ENCODE measurements around the gene SBF2.

The SBF2 gene

GRCh38 chr11:10293423-10294289 is at the start of gene SBF2:
TSS of gene SBF2 (minus strand) at chr11:10294219. CDS start at chr11:10294069, 150 bp downstream.
- peak; percentile 29 for DNase-seq

GRCh38 chr11:10338287-10338686 is 44.3 kb upstream of the SBF2 start:
- no peak for DNase-seq

DNA sequence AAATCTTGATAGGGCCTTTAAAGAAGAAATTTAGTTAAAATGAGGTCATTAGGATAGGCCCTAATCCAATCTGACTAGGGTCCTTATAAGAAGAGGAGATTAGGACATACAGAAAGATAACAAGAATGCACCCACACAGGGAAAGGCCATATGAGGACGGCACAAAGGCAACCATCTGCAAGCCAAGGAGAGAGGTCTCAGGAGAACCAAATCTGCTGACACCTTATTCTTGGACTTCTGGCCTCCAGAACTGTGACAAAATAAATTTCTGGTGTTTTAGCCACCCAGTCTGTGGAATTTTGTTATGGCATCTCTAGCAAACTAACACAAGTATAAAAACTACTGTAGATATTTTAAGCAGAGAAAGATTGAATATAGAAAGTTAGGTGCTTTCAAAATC is 39.5 kb upstream of the SBF2 start:
- no peak for DNase-seq

GRCh38 chr11:10331548-10332289 is 37.7 kb upstream of the SBF2 start:
- no peak for DNase-seq

GRCh38 chr11:10329935-10330334 is 35.9 kb upstream of the SBF2 start:
- no peak for DNase-seq

DNA sequence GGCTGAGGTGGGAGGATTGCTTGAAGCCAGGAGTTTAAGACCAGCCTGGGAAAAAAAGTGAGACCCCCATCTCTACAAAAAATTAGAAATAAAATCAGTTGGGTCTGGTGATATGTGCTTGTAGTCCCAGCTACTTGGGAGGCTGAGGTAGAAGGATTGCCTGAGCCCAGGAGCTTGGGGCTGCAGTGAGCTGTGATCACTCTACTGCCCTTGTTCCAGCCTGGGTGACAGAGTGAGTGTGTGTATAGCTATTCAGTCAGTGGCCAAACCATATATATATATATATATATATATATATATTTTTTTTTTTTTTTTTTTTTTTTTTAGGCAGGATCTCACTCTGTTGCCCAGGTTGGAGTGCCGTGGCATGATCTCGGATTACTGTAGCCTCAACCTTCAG is 35.3 kb upstream of the SBF2 start:
- no peak for DNase-seq

DNA sequence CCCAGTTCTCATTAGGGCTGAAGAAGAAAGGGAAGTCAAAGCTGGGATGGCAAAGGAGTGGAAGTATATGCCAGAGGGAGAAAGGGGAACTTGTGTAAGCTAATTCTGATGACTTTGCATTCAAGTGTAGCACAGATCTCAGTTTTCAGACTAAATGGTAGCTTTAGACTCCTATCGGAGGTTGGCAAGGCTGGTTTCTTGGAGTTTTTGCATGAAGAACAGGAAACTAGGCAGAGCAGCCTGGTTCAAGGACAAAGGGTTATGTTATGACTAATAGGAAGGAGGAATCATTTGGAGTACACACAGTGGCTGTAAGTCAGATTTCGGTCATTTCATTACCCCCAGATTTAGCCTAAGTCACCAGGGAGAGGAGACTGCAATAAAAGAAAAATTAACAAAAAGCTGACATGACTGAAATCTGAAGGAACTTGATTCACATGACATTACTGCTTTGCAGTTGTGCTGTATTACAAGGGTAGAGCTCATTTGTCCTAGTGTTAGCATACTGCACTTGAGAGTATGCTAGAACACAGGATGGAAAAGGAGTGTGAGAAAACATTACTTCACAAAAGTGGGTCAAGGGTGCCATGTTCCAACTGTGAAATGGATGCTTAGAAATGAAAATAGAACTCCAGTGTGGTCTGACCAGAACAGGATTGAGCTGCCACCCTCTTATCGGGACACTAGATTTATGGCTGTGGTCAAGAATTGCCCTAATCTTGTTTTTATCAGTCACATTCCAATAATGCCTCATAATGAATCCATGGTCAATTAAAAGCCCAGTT is 34.5 kb upstream of the SBF2 start:
- DNase-seq, result no peak

- DNase-seq, result no peak
Observed at GRCh38 chr11:10327254-10327653, 33.2 kb upstream of the SBF2 start.

- DNase-seq, result no peak
Observed at GRCh38 chr11:10326012-10326964, 32.3 kb upstream of the SBF2 start.

DNA sequence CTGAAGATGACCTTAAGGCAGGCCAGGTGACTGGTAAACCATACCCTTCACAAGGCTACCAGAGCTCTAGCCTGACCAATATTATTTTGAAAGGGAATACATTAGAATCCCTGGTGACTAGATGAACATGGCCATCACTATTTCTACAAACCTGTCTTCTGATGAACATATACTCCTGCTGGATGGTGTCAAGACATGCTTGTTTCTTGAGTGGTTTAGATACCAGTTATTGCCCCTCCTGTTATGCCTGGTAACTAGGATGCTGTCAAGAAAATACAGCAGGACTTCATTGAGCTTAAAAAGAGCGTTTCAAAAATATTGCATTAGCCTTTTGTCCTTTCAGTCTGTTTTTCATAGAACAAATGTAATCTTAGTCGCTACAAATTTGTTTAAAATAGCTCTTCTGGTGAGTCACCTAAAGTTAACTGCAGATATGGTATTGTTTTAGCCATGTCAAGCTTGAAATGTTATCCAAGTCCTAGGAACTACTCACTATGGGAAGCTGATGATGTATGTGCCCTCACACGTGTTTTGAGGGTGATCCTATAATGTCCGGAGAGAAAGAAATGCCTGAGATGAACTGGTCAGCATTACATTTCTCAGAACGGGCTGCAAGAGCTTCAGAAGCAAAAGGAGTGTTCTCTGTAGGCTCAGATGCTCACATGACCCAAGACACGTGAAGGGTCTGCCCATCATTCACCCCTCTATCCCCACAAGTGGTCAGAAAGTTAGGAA is 31.4 kb upstream of the SBF2 start:
- DNase-seq, result no peak

DNA sequence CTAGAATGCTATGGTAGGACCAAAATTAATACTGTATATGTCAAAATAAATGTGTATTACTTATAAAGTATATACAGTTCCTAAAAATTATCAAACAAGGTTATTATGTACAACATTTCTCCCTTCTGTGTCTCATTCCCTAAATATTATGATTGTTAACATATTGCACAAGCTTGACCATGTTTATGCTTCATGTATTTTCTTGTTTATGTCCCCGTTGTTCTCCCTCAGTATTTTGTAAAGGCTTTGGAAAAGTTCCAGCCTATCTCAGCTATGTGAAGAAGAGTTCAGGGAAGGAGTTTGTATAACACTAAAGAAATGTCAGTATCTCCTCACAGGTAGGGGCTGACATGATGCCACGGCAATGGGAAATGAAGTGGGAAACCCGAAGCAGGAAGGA is 30.5 kb upstream of the SBF2 start:
- no peak for DNase-seq

DNA sequence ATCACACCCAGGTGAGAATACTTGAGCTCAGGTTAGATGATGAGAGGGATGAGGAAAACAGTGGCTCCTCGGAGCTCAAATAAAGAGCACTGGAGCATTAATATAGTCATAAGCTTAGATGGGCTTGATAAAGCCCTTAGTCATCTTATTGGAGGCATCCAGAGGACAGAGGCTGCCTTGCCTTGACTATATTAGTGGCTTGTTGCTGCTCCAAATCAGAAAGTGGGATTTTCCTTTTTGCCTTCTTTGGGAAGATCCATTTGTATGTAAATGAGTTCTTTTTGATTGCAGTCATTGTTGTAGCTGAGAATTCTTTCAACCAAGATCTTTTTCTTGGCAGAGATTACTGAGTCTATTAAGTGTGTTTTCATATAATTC is 29.8 kb upstream of the SBF2 start:
- DNase-seq, result no peak

DNA sequence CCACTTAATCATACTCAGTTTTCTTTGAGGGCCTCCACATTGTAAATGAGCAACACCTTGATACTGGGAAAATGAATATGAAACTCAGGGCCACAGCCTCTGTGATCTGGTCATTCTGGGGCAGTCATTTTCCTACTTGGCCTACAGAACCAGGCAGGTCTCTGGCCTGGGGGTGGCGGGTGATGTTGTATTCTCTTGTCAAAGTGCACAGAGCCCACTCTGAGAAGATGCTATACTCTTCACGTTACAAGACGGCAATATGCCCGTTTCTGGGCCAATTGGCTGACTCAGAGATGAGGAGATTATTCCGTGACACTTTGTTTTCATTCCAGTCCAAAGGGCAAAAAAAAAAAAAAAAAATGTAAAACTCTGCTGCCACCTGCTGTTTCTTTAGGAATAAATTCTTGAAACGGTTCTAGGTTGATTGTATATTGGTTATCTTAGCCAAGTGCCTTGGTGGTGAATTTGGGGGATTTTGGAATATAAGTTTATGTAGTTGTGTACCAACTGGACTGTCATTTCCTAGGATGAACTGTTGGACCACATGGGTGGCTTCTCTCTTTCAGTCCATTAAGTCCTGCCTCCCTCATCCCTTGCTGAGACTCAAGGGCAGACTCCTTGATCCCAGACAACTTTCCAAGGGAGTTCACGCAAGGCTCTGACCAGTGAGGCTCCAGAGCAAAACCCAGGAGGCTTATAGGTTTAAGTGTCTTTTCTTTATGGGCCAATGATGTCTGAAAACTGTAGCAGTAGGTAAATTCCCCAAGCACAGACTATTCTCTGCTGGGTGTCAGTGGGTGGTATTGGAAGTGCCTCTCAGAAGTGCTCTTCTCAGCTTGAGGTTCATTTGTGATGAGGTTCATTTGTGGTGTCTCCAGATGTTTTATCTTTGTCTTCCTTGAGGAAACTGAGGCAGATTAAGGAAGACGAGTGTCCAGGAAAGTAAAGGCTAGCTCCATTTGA is 29.1 kb upstream of the SBF2 start:
- DNase-seq, result peak; percentile 51

- DNase-seq, result no peak
Observed at GRCh38 chr11:10322401-10322800, 28.4 kb upstream of the SBF2 start.

DNA sequence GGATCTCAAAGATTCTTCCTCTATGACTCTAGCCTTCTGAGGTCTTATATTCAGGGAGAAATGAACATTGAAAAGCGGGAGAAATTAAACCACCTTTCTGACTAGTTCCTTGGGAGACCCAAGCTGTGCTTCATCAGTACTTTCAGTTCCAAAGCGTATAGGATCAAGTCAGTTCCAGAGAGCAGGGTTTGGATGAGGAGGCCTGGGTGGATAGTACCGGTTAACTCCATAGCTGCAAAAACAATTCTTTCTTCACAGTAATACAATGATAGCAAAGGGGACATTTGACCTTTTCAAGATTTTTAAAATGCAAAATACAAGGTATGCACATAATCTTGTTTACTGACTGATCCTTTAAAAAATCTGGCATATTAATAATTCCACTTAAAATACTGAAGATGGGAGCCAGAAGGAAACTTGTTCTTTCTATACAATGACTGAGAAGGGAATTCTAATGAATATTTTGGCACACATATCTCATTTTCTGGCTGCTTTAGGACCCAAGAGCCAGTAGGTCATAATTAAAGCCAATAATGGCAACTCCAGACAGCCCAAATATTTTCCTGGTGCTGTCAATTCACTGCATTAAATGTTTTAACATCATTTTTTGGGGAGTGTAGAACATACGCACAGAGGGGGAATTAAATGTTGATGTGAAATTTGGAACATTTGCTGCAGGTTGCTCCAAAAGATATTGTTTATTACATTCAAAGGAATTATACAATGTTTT is 26.9 kb upstream of the SBF2 start:
- no peak for DNase-seq

DNA sequence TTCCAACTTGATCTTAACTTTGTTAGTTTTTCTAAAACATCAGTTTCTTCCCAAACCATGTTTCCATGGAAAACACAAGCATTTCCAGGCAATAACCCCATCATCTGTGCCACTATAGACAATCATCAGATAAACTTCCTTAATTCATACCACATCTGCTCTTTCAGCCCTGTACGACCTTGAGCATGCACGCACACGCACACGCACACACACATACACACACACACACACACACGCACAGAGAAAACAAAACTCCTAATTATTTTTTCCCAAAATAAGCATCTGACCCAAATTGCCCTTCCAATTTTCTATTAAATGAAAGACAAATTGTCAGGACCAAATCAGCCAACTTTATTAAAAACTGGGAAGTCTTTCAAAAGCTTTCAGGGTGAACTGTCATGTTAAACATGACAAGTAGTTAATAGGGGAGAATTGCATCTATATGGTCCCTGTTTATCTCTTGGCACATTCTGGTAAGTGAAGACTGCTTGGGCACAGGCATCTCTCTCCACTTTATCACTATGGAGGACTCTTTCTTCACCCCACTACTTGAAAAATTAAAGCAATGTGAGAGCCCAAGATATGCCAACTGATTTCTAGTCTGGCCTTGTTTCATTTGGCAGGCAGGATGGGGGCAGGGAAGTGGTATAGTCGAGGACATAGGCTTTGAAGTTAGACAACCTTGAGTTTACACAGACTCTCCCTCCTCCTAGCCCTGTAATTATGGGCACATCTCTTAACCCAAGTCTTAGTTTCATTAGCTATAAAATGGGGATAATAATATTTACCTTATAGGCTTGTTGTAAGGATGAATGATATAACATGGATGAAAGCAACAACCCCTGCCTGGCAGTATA is 25.9 kb upstream of the SBF2 start:
- no peak for DNase-seq

- no peak for DNase-seq
Observed at GRCh38 chr11:10318527-10318802, 24.4 kb upstream of the SBF2 start.

DNA sequence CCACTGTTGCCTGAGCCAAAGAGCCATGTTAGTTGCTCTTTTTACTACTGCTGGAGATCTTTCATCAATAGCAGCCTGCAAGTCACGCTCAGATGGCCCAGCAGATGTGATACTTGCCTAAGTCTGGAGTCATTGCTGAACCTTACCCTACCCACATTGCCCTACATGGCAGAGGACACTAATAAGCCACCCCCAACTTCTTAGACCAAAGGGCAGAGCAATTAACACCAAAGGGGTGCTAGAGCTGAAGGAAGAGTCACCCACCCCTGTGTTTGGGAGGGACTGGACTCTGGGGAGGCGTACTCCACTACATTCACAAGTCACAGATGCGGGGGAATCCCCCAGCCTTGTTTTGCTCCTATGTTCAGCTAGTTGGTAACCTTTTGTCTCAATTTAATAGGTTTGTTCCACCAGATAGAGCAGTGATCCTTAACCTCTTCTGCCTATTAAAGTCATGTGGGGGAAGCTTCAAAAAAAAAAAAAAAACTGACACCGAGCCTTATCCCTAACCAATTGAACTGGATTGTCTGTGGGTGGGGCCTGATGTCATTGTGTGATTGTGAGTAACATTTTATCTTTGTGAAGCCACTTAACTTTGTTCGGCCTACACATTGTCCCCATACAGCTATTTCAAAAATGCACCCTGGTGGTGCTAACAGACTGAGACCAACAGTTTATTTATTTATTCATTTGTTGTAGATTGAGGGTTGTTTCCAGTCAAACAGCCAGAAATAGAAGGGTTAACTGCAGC is 23.9 kb upstream of the SBF2 start:
- no peak for DNase-seq

Data from NCI-H1694 (cell line).